ENCODE results near the gene DDI2.

- TF ChIP-seq CTCF (IDR thresholded peaks at IDR 0.05): no peak
- no peak for TF ChIP-seq POLR2AphosphoS5 (IDR thresholded peaks at IDR 0.05)
- no peak for TF ChIP-seq POLR2A (IDR thresholded peaks at IDR 0.05)
Observed at GRCh38 chr1:15639931-15640330, 22.7 kb downstream of the DDI2 start.

All from breast epithelium (tissue), 3 donors.